Muscle layer of duodenum (tissue), 2 donors: ENCODE data around the gene FIGLA.
"Not testable (repeated sequence)": the region's sequence is repeated elsewhere in the genome, so short reads cannot be mapped to it uniquely, and the experiment has no call there.

ENCODE experiments used
- H3K27ac ChIP-seq: one replicate; pipeline ENCODE4 v1.7.0; 2013; ENCODE audit warnings: mild to moderate bottlenecking, low read length
- H3K27me3 ChIP-seq: one replicate; pipeline ENCODE4 v1.7.0; 2013; ENCODE audit warnings: low read depth, mild to moderate bottlenecking, control low read depth, low read length
- H3K36me3 ChIP-seq, 2 donors: one replicate each; pipeline ENCODE4 v1.7.0; 2013; ENCODE audit warnings: low read length in 2 of 2, control low read depth in 1 of 2, mild to moderate bottlenecking in 1 of 2; ENCODE audit not compliant: insufficient read depth in 2 of 2, control insufficient read depth in 1 of 2
- H3K4me1 ChIP-seq, 2 donors: one replicate each; pipeline ENCODE4 v1.7.0; 2013; ENCODE audit warnings: low read length in 2 of 2, mild to moderate bottlenecking in 2 of 2, control low read depth in 1 of 2, moderate library complexity in 1 of 2; ENCODE audit not compliant: insufficient read depth in 2 of 2, control insufficient read depth in 1 of 2
- H3K4me3 ChIP-seq, 2 donors: one replicate each; pipeline ENCODE4 v1.7.0; 2013; ENCODE audit warnings: low read length in 2 of 2, low read depth in 1 of 2, mild to moderate bottlenecking in 1 of 2
- H3K9me3 ChIP-seq, 2 donors: one replicate each; pipeline ENCODE4 v1.7.0; 2013; ENCODE audit warnings: low read length in 2 of 2, control low read depth in 1 of 2, mild to moderate bottlenecking in 1 of 2; ENCODE audit not compliant: control insufficient read depth in 1 of 2
- donor health status: healthy.

FIGLA gene

DNA sequence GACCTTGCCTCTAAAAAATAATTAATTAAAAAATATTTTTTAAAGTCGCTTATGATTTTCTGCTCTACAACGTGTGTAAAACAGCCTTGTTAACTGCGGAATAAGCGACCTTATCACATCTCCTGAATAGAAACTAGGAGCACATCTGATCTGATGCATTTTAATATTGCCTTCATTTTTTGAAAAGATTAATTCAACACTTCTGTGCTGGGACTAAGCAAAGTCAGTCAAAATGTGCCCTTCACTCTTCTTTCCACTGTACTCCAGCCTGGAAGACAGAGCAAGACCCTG lies 17.3 kb upstream of the FIGLA start:
- Histone ChIP-seq H3K36me3 (no peaks in the 10 kb centered on the region), H3K4me3 (no peak overlapping the region), H3K4me1 (no peaks in the 10 kb centered on the region), H3K9me3 (no peaks in the 10 kb centered on the region), H3K27ac (no peak overlapping the region), H3K27me3 (no peaks in the 10 kb centered on the region)

DNA sequence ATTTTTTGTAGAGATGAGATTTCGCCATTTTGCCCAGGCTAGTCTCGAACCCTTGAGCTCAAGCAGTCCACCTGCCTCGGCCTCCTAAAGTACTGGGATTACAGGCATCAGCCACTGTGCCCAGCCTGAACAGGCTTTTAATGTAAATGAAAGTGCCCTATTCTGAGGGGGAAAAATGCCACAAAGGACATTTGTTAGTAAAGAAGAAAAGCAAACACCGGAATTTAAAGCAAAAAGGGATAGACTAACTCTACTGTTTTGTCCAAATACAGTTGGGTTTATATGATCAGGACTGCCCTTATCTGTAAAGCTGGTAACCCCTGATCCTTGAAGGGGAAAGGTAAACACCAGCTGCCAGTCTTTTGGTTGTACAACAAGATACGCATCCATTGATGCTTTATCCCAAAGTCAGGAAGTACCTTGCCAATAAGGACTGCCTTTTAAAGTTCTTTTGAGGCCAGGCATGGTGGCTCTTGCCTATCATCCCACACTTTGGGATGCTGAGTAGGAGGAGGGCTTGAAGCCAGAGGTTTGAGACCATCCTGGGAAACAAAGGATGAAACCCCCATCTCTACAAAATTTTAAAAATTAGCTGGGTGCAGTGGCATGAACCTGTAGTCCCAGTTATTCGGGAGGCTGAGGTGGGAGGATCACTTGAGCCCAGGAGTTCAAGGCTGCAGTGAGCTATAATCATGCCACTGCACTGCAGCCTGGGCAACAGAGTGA lies 16.8 kb upstream of the FIGLA start:
- no peaks in the 10 kb centered on the region for H3K4me1 ChIP-seq
- H3K9me3 ChIP-seq: no peaks in the 10 kb centered on the region
- H3K36me3 ChIP-seq: no peaks in the 10 kb centered on the region
- no peak overlapping the region for H3K4me3 ChIP-seq
- H3K27me3 ChIP-seq: no peaks in the 10 kb centered on the region
- no peak overlapping the region for H3K27ac ChIP-seq

DNA sequence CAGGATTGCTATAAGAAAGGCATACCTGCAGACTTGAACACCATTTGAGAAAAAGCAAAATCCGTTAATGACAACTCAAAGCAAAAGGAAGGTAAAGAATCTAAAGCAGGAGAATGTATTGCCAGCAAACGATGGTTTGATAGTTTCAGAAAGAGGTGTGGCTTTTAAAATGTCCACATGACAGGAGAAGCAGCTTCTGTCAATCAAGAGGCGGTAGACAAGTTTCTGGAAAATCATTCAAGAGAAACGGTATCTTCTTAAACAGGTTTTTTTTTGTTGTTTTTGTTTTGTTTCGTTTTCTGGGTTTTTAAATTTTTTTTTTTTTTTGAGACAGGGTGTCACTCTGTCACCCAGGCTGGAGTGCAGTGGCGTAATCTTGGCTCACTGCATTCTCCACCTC lies 16.2 kb upstream of the FIGLA start:
- Histone ChIP-seq H3K4me3 (no peak overlapping the region), H3K36me3 (no peaks in the 10 kb centered on the region), H3K4me1 (no peaks in the 10 kb centered on the region), H3K27ac (no peak overlapping the region), H3K9me3 (no peaks in the 10 kb centered on the region), H3K27me3 (no peaks in the 10 kb centered on the region)

DNA sequence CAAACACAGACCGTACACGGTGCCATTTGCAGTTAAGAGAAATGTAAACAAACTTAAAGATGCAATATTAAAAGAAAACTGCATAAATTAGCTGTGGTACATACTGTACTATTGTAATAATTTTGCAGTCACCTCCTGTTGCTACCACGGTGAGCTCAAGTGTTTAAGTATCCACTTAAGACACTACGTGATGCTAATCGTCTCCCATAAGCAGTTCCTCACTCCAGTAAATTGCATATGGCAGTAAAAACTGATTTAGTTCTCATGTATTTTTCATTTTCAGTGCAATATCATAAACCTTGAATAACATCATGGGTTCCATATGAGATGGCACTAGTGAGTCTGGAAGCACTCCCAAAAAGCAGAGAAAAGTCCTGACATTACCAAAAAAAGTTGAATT lies 15.6 kb upstream of the FIGLA start:
- H3K4me3 ChIP-seq: no peak overlapping the region
- H3K9me3 ChIP-seq: peaks cover 0 to 2% of the 10 kb centered on the region in 2 donors
- no peak overlapping the region for H3K27ac ChIP-seq
- H3K36me3 ChIP-seq: no peaks in the 10 kb centered on the region
- no peaks in the 10 kb centered on the region for H3K4me1 ChIP-seq
- no peaks in the 10 kb centered on the region for H3K27me3 ChIP-seq

DNA sequence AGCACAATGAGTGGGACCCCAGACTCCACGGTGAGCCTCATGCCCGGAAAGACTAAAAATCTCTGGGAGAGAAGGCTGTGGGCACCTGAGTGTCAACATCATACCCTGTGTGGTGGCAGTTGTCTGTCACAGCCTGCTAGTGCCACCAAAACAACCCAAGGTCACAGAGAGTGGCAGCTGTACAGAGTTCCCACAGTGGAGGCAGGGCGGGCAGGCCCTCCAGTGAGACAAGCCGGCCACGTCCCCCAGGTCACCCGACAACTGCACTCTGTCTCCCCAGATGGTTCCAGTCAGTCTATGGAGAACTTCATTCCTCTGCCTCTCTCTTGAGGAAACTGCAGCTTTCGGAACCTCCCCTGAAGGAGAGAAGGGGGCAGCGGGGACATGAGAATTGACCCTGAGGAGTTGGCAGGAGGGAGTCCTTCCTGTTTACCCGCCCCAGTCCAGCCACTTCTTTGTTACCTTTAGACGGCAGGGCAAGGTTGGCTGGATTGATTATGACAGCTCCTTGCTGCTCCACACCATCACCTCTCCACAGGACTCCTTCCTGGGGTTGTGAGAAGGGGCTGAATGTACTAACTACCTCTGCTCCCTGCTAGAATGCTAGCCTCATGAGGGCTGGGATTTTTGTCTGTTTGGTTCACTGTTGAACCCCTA lies 11.3 kb upstream of the FIGLA start:
- Histone ChIP-seq H3K36me3 (no peaks in the 10 kb centered on the region), H3K4me1 (no peaks in the 10 kb centered on the region), H3K27ac (no peak overlapping the region), H3K4me3 (no peak overlapping the region), H3K27me3 (no peaks in the 10 kb centered on the region), H3K9me3 (peaks cover 0 to 7% of the 10 kb centered on the region in 2 donors)

DNA sequence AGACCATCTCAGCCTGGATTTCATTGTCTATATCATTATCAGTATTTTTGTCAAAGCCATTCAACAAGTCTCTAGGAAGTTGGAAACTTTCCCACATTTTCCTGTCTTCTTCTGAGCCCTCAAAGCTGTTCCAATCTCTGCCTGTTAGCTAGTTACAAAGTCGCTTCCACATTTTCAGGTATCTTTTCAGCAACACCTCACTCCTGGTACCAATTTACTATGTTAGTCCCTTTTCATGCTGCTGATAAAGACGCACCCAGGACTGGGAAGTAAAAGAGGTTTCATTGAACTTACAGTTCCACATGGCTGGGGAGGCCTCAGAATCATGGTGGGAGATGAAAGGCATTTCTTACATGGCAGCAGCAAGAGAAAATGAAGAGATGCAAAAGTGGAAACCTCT lies 9.3 kb upstream of the FIGLA start:
- Histone ChIP-seq H3K27ac (no peak overlapping the region), H3K4me1 (no peaks in the 10 kb centered on the region)

DNA sequence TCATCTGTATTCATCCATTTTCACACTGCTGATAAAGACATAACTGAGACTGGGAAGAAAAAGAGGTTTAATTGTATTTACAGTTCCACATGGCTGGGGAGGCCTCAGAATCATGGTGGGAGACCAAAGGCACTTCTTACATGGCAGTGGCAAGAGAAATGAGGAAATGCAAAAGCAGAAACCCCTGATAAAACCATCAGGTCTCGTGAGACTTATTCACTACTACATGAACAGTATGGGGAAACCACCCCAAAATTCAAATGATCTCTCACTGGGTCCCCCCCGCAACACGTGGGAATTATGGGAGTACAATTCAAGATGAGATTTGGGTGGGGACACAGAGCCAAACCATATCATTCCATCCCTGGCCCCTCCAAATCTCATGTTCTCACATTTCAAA lies 7.6 kb upstream of the FIGLA start:
- not testable (repeated sequence) for H3K9me3 ChIP-seq, H3K27me3 ChIP-seq, H3K4me1 ChIP-seq, H3K27ac ChIP-seq, H3K36me3 ChIP-seq, H3K4me3 ChIP-seq

More for the DNA sequence above, 9.3 kb upstream of the FIGLA start:
- Histone ChIP-seq H3K36me3 (no peaks in the 10 kb centered on the region), H3K4me3 (no peak overlapping the region), H3K27me3 (no peaks in the 10 kb centered on the region), H3K9me3 (peaks cover 0 to 7% of the 10 kb centered on the region in 2 donors)

DNA sequence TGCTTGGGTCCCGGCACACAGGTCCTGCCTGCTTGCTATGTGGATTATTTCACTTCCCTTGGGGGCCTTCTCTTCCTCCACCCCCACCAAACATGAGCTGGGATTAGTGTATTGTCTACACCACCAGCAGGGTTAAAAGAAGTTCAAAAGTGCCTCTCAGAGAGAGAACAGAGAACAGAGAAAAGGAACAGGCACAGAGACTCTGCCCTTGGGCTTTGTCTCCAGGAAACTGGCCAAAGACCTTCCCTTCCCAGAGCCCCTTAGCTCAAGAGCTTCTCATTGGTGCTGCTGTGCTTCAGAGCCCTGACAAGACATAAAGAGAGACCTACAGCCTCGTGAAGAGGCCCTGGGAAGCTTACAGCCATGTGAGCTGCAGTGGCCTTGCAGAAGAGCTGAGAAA lies 7.1 kb upstream of the FIGLA start:
- Histone ChIP-seq H3K27me3 (no peaks in the 10 kb centered on the region), H3K27ac (no peak overlapping the region), H3K4me1 (no peaks in the 10 kb centered on the region), H3K9me3 (peaks cover 0 to 7% of the 10 kb centered on the region in 2 donors), H3K4me3 (no peak overlapping the region), H3K36me3 (no peaks in the 10 kb centered on the region)

DNA sequence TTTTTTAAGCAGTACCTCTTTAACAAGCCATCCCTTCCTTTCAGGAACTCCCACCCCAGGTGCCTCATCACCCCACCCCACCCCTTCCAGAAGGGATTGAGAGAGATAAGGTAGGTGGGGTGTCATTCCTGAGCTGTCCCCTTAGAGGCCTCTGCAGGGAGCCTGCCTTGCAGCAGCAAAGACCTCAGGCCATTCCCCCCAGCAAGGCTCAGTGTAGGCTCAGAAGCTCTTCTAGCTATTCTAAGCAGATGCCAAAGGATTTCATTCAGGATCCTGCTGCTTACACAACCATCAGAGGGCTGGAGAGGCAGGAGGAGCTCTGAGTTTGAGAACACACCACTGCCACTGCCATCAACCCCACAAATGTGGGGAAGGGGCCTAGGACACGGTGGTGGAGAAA lies 5.8 kb upstream of the FIGLA start:
- Histone ChIP-seq H3K4me1 (no peaks in the 10 kb centered on the region), H3K9me3 (peaks cover 0 to 5% of the 10 kb centered on the region in 2 donors), H3K4me3 (no peak overlapping the region), H3K27ac (no peak overlapping the region), H3K27me3 (no peaks in the 10 kb centered on the region), H3K36me3 (no peaks in the 10 kb centered on the region)

DNA sequence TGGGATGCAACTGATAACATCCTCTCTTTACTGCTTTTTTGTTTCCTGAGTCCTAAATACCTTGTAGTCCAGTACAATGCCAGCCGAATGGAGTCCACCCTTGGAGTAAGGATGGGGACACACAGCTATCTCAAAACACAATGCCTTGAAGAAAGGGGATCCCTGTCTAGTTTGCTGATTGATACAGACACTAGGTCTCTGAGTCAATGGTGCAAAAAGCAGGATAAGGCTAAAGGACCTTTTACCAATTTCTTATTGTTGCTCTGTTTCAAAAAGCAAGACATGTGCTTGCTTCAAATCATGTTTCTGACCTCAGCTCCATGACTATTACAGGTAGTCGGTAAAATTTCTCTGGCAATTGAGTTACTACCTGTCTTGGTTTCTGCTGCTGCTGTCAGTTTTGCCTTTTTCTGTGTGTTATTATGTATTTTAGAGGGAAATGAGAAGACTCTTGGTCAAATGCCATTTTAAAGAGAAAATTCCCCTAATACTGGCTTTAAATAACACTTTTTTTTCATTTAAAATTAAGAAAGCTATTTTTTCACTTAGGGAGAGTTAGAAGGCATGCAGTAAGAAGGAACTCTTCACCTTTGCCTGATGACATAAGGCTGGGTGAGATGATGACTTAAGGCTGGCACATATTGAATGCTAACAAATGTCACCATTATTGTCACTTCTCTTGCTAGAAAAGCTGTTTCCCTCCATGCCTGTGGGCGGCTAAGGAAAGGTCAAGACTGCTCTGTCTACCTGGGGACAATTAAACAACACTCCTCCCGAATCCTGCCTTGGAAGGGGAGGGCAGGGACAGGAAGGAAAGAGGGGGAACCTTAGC lies 4.9 kb upstream of the FIGLA start:
- peaks cover 5% of the 10 kb centered on the region for H3K27me3 ChIP-seq
- no peaks in the 10 kb centered on the region for H3K36me3 ChIP-seq
- H3K9me3 ChIP-seq: peaks cover 0 to 5% of the 10 kb centered on the region in 2 donors
- no peak overlapping the region for H3K4me3 ChIP-seq
- peaks cover 0 to 5% of the 10 kb centered on the region in 2 donors for H3K4me1 ChIP-seq
- no peak overlapping the region for H3K27ac ChIP-seq

DNA sequence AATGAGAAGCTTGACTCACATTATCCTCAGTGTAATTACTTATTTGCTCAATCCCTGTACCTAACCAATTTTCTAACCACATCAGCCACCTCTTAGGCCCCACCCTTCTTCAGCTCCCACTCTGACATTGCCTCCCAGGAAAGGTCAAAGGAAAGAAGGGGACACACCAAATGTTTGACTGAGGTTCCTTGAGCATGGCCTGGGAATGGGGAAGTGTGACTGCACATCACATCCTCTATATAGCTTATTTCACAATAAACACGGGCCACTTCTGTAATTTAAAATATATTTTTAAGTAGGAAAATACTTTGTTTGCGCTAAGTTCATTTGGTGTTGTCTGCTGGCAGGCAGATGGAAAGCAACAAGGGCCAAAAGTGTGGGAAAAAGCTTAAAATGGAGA lies 3.0 kb upstream of the FIGLA start:
- H3K4me3 ChIP-seq: no peak overlapping the region
- peaks cover 16% of the 10 kb centered on the region for H3K27me3 ChIP-seq
- no peak overlapping the region for H3K27ac ChIP-seq
- H3K4me1 ChIP-seq: peaks cover 0 to 12% of the 10 kb centered on the region in 2 donors
- no peaks in the 10 kb centered on the region for H3K9me3 ChIP-seq
- H3K36me3 ChIP-seq: no peaks in the 10 kb centered on the region
